SH-SY5Y (cell line): ENCODE measurements around the gene AHNAK.

Experiments
- GATA2 ChIP-seq: IDR thresholded peaks from 2 replicates; pipeline ENCODE4 v1.6.1; 2011; ENCODE audit warnings: mild to moderate bottlenecking, low read depth, low read length
- GATA3 ChIP-seq: IDR thresholded peaks from 2 replicates; pipeline ENCODE4 v1.6.1; 2011; ENCODE audit warnings: low read depth, mild to moderate bottlenecking, low read length, moderate library complexity

- TF ChIP-seq GATA2 = no peak
- TF ChIP-seq GATA3 = no peak
Observed at GRCh38 chr11:62482753-62483152, 63.9 kb downstream of the AHNAK start.
